ENCODE results near the gene MSH6. TPM values are rescaled to one million over a fixed set of nuclear protein-coding genes. Genes with fewer than 3 reads are reported as not detected.

The MSH6 gene
- total and polyA plus RNA-seq, 11 donors = 5.3 to 40.7 (median 22.5) TPM

GRCh38 chr2:47815764-47816163 is 32.8 kb downstream of the MSH6 start:
- intact Hi-C loops (cut with DNase I) = no loop called here
- no peak overlapping the region for H3K27ac ChIP-seq

GRCh38 chr2:47818777-47819176 is 35.8 kb downstream of the MSH6 start:
- H3K36me3 ChIP-seq = peaks cover 0 to 100% (median 99%) of the 10 kb centered on the region in 9 donors
- H3K9me3 ChIP-seq = no peaks in the 10 kb centered on the region
- TF ChIP-seq CTCF (IDR thresholded peaks at IDR 0.05) (no peak), POLR2A (IDR thresholded peaks at IDR 0.05) (no peak)
- ATAC-seq (no peak), DNase-seq (no peak)
- H3K27me3 ChIP-seq = no peaks in the 10 kb centered on the region
- no peak overlapping the region for H3K27ac ChIP-seq
- H3K4me1 ChIP-seq = peaks cover 0 to 5% (median 0%) of the 10 kb centered on the region in 12 donors
- intact Hi-C loops (cut with DNase I) = no loop called here
- WGBS, 4 donors = 60 to 69% (median 63%) methylated on average over 2 of the region's 2 CpGs
- H3K4me3 ChIP-seq = no peak overlapping the region

More at GRCh38 chr2:47815764-47816163, 32.8 kb downstream of the MSH6 start:
- WGBS, 4 donors = 93 to 97% (median 94%) methylated on average over 10 of the region's 10 CpGs
- peaks cover 0 to 5% (median 0%) of the 10 kb centered on the region in 12 donors for H3K4me1 ChIP-seq
- DNase-seq = no peak
- no peaks in the 10 kb centered on the region for H3K27me3 ChIP-seq
- TF ChIP-seq CTCF (IDR thresholded peaks at IDR 0.05) = no peak
- TF ChIP-seq POLR2A (IDR thresholded peaks at IDR 0.05) = no peak
- H3K4me3 ChIP-seq = no peak overlapping the region
- peaks cover 0 to 100% (median 97%) of the 10 kb centered on the region in 9 donors for H3K36me3 ChIP-seq
- ATAC-seq = no peak
- H3K9me3 ChIP-seq = no peaks in the 10 kb centered on the region

- no peak overlapping the region for H3K4me3 ChIP-seq
- peaks cover 0 to 5% (median 0%) of the 10 kb centered on the region in 12 donors for H3K4me1 ChIP-seq
- WGBS, 4 donors = 93 to 95% (median 94%) methylated on average over 3 of the region's 3 CpGs
- no peaks in the 10 kb centered on the region for H3K27me3 ChIP-seq
- intact Hi-C loops (cut with DNase I) = no loop called here
- no peaks in the 10 kb centered on the region for H3K9me3 ChIP-seq
- TF ChIP-seq POLR2A (IDR thresholded peaks at IDR 0.05) = no peak
- TF ChIP-seq CTCF (IDR thresholded peaks at IDR 0.05) = no peak
- no peak for DNase-seq
- no peak for ATAC-seq
- peaks cover 0 to 100% (median 100%) of the 10 kb centered on the region in 9 donors for H3K36me3 ChIP-seq
- H3K27ac ChIP-seq = no peak overlapping the region
Observed at GRCh38 chr2:47819834-47820233, 36.9 kb downstream of the MSH6 start.

GRCh38 chr2:47822518-47822917 is 39.6 kb downstream of the MSH6 start:
- no peak for DNase-seq
- no peak for TF ChIP-seq CTCF (IDR thresholded peaks at IDR 0.05)
- no peak for TF ChIP-seq POLR2A (IDR thresholded peaks at IDR 0.05)
- intact Hi-C loops (cut with DNase I) = no loop called here
- H3K27me3 ChIP-seq = no peaks in the 10 kb centered on the region
- no peaks in the 10 kb centered on the region for H3K9me3 ChIP-seq
- no peak for ATAC-seq
- no peak overlapping the region for H3K4me3 ChIP-seq
- no peak overlapping the region for H3K27ac ChIP-seq
- H3K4me1 ChIP-seq = peaks cover 0 to 5% (median 0%) of the 10 kb centered on the region in 12 donors
- peaks cover 0 to 100% (median 96%) of the 10 kb centered on the region in 9 donors for H3K36me3 ChIP-seq

Measured in heart left ventricle (tissue), 16 donors.